DMS79 treated with DMSO at 0.1 percent for 48 hours (cell line): ENCODE measurements around the gene LOC128125822.
A peak's percentile ranks its signal among the peaks of the same experiment; 100 is the strongest.

Experiments
- DNase-seq: peaks from one replicate; lab custom pipeline; 2025; lab: John Stamatoyannopoulos, UW

LOC128125822 gene

GRCh38 chr6:63556369-63556768 is 15.9 kb upstream of the LOC128125822 start:
- DNase-seq: no peak

- no peak for DNase-seq
Observed at GRCh38 chr6:63558278-63558677, 14.0 kb upstream of the LOC128125822 start.

- no peak for DNase-seq
Observed at GRCh38 chr6:63560801-63561287, 11.4 kb upstream of the LOC128125822 start.

GRCh38 chr6:63561288-63561687 is 11.0 kb upstream of the LOC128125822 start:
- no peak for DNase-seq

DNA sequence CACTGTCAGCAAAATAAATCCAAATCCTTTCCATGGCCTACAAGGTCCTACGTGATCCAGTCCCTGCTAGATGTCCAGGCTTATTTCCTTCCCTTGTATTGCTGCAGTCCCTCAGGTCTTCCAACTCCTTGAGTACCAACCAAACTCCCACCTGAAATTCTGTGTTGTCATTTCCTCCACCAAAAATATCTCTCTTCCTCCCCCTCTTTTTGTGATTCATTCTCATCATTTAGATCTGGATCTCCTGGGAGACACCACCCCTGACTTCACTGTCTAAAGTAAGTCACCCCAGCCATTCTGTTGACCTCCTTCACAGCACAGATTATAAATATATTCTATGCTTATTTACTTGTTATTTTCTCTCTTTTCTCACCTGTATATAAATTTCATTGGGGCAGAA is 9.0 kb upstream of the LOC128125822 start:
- no peak for DNase-seq

- DNase-seq: no peak
Observed at GRCh38 chr6:63565058-63565726, 7.1 kb upstream of the LOC128125822 start.

- no peak for DNase-seq
Observed at GRCh38 chr6:63565727-63566596, 6.3 kb upstream of the LOC128125822 start.

GRCh38 chr6:63567966-63568365 is 4.3 kb upstream of the LOC128125822 start:
- DNase-seq: no peak

GRCh38 chr6:63571361-63572043 is 778 bp upstream of the LOC128125822 start:
- peak; percentile 75 for DNase-seq

DNA sequence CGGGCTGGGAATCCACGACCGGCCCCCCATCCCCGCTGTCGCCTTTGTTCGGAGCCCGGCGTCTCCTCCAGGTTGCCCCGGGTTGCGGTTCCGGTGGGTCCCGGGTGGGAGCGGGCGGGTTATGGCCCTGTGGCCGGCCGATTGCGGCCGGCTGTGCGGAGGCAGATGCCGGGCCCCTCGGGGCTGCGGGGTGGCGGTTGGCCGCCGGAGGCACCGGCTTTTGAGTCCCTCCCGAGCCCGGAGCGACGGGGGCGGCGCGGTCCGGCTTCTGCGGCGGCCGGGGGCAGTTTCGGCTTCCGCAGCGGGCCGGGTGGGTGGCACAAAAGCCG is 431 bp downstream of the LOC128125822 start:
- DNase-seq: no peak

GRCh38 chr6:63573076-63573898 is 1.0 kb downstream of the LOC128125822 start:
- peak; percentile 86 for DNase-seq

DNA sequence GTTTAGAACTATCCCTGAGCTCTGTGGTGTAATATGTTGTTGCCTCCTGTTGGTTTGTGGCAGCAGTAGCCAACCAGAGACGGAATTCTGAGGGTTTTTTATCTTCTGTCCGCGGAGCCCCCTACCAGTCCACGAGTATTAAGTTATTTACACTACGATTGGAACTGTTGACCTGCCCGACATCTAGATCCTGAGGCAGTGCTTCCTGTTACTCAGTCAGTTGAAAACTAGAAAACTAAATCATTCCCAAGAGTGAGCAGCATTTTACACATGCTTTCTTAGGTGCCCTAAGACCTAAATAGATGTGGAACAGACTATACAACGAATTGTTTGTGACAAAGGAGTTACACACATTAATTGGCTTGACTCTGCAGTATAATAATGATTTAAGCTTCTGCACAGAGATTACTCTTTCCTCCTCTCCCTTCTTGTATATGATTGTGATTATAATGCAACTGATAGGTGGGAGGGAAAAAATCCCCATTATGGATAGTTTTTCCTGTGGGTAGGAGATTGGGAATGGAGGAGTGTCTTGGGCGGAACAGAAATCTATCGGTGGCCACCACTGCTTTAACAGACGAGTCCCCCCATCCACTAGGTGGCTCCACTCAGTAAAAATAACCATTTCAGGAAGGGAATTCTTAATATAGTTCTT is 1.7 kb downstream of the LOC128125822 start:
- DNase-seq: no peak

GRCh38 chr6:63574554-63574900 is 2.2 kb downstream of the LOC128125822 start:
- DNase-seq: no peak

DNA sequence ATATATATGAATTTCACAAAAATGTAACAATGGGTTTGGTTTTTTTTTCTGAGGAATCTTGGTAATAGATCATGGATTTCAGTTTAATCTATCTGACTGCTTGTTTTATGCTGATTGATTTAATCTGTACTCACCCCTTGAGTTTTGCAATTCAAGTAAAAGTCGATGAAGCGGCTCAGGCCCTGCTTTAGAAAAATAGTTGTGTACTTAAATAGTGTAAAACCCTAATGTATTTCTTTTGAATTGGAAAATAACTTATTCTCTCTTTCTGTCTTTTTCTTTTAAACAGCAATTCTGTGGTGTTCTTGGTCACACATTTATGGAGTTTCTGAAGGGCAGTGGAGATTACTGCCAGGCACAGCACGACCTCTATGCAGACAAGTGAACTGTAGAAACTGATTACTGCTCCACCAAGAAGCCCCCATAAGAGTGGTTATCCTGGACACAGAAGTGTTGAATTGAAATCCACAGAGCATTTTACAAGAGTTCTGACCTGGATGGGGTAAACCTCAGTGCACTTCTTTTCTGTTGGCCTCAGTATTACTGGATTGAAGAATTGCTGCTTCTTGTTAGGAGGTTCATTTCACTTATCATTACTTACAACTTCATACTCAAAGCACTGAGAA is 4.0 kb downstream of the LOC128125822 start:
- no peak for DNase-seq

- no peak for DNase-seq
Observed at GRCh38 chr6:63576985-63577712, 4.9 kb downstream of the LOC128125822 start.

GRCh38 chr6:63578757-63579156 is 6.5 kb downstream of the LOC128125822 start:
- DNase-seq: no peak

DNA sequence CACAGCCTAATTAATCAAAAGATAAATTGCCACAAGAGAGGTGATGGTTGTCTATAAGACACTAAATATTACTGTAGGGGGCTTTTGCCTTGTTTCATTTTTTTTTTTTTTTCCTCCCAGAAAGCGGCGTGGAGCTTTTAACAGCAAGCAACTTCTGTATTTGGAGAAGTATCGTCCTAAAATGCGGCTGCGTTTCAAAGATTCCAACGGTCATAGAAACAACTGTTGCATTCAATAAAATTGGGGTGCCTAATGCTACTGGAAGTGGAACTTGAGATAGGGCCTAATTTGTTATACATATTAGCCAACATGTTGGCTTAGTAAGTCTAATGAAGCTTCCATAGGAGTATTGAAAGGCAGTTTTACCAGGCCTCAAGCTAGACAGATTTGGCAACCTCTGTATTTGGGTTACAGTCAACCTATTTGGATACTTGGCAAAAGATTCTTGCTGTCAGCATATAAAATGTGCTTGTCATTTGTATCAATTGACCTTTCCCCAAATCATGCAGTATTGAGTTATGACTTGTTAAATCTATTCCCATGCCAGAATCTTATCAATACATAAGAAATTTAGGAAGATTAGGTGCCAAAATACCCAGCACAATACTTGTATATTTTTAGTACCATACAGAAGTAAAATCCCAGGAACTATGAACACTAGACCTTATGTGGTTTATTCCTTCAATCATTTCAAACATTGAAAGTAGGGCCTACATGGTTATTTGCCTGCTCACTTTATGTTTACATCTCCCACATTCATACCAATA is 7.8 kb downstream of the LOC128125822 start:
- no peak for DNase-seq

GRCh38 chr6:63580704-63580961 is 8.4 kb downstream of the LOC128125822 start:
- DNase-seq: no peak

DNA sequence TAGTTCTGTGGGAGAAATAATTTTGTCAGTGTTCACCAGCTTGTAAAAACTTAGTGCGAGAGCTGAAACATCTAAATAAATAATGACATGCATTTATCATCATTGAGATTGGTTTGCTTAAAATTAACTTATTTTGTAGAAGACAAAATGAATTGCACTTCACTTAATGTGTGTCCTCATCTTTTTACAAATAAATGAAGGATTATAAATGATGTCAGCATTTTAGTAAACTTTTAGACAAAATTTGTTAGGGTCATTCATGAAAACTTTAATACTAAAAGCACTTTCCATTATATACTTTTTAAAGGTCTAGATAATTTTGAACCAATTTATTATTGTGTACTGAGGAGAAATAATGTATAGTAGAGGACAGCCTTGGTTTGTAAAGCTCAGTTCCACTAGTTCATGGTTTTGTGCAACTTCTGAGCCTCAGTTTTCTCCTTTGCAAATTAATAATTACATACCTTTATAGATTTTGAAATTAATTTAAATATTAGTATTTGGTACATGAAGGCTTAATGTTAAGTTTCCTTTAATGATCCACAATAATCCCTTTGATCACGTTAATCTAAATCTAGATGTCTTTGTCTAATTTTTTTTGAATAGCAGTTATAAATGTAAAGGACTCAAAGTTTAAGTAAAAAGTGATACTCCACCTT is 9.2 kb downstream of the LOC128125822 start:
- no peak for DNase-seq
